Right lobe of liver (tissue), 6 donors: ENCODE data around the gene ACTR1A. TPM values are rescaled to one million over a fixed set of nuclear protein-coding genes. Genes with fewer than 3 reads are reported as not detected.

ENCODE experiments used
- ATAC-seq, 4 donors: fragments of 200-7000 bp; cut with Tn5 transposase; one replicate each; pipeline ENCODE4 v1.9.1; 2020; ENCODE audit warnings: mild to moderate bottlenecking in 4 of 4, moderate library complexity in 4 of 4
- DNase-seq, 3 donors: peaks; one replicate each; pipeline ENCODE4 v3.0.0-alpha.2; 2020
- H3K27ac ChIP-seq, 3 donors: fragments of 200-600 bp; one replicate each; pipeline ENCODE4 v1.8.0; 2022
- H3K27me3 ChIP-seq, 2 donors: fragments of 200-600 bp; one replicate each; pipeline ENCODE4 v1.8.0; 2022
- H3K36me3 ChIP-seq, 4 donors: fragments of 200-600 bp; sonication (generic) in 1 of 4; one replicate each; pipeline versions ENCODE4 v1.5.1 to v1.8.0; 2017 to 2022; ENCODE audit warnings: control low read depth in 1 of 4
- H3K4me1 ChIP-seq, 4 donors: fragments of 200-600 bp; sonication (generic) in 1 of 4; one replicate each; pipeline versions ENCODE4 v1.5.1 to v1.8.0; 2017 to 2022; ENCODE audit warnings: control low read depth in 1 of 4
- H3K4me3 ChIP-seq, 3 donors: fragments of 200-600 bp; one replicate each; pipeline ENCODE4 v1.8.0; 2022
- H3K9me3 ChIP-seq, 4 donors: fragments of 200-600 bp; sonication (generic) in 1 of 4; one replicate each; pipeline versions ENCODE4 v1.5.1 to v1.8.0; 2017 to 2022; ENCODE audit warnings: control low read depth in 1 of 4
- CTCF ChIP-seq, 4 donors: fragments of 200-600 bp in 3 of 4; fragments of 450-650 bp in 1 of 4; IDR thresholded peaks; one replicate each; pipeline versions ENCODE4 v1.5.1 to v1.8.0; 2016 to 2022; ENCODE audit warnings: antibody characterized with exemption in 4 of 4, mild to moderate bottlenecking in 2 of 4
- POLR2A ChIP-seq: fragments of 450-650 bp; IDR thresholded peaks from one replicate; pipeline ENCODE4 v1.6.1; 2017; ENCODE audit warnings: antibody characterized with exemption, mild to moderate bottlenecking
- WGBS: methylation state at CpG from one replicate; pipeline ENCODE4 v1.1.6; 2018; ENCODE audit warnings: low coverage, low lambda C conversion rate; ENCODE audit not compliant: insufficient coverage; ENCODE audit errors: missing lambda C conversion rate; 5-methylcytosine and 5-hydroxymethylcytosine counted together
- intact Hi-C, 2 donors: fragments of 100-400 bp; cut with DNase I; formaldehyde crosslinking; loops; one replicate each; pipeline versions ENCODE4 v1.11.2 to v1.14.1; 2022
- long read RNA-seq: library from polyadenylated mRNA; unstranded; transcript quantifications from one replicate; pipeline ENCODE4 v2.0.0, GENCODE V29; 2019
- total RNA-seq, 6 experiments: library from RNA; depleted of rRNA in 2 of 6; stranded (reverse); fragments of >200 nt in 2 of 6; fragmentation: NEBNext Ultra II Directional in 3 of 6; extraction: Animal tissue kit (Norgen Biotek cat#: 25700) in 3 of 6; gene quantifications; one replicate each; pipeline versions ENCODE4 v1.1.0 to v1.2.4, GENCODE V29; 2016 to 2023
- donor health status: DM: no; HTN: yes; CAD: no.
- donor health status: DM: no; HTN: no; CAD: no.
- donor health status: DM: no; HTN: no; CAD: no.
- donor health status: DM: no; HTN: yes; CAD: no.
- donor health status: DM: no; HTN: yes; CAD: no.

ACTR1A gene
- 10 to 100 TPM; 25.6 to 47.9 (median 31.3) TPM for total RNA-seq
- long read RNA-seq, partial matches to known transcripts, result 0 of 6 reads
- long read RNA-seq, other reads (novel, unspliced or antisense), result 2 of 6 reads

GRCh38 chr10:102502337-102503151, at the start of gene ACTR1A:
Gene ACTR1A (minus strand): TSS chr10:102502712. CDS start chr10:102502647, 65 bp downstream.
- Histone ChIP-seq H3K4me1 (peaks cover 0 to 20% (median 7%) of the 10 kb centered on the region in 4 donors), H3K36me3 (no peaks in the 10 kb centered on the region), H3K4me3 (peak within 1 kb of the TSS; percentile 89 to 93 (median 92)), H3K9me3 (no peaks in the 10 kb centered on the region), H3K27me3 (no peaks in the 10 kb centered on the region), H3K27ac (peak within 1 kb of the TSS; percentile 52 to 83 (median 74))
- peak; percentile 65 for TF ChIP-seq POLR2A
- no peak for TF ChIP-seq CTCF (IDR thresholded peaks at IDR 0.05)
- ATAC-seq (peak; percentile 78 to 83 (median 80)), DNase-seq (peak; percentile 96 to 98 (median 97))
- WGBS, result 0% methylated on average over 16 of the region's 42 CpGs
- intact Hi-C loops, result loop anchor here (10.0 kb wide), 1 partner anchor 82 kb away; no protein-coding TSS in a partner anchor

GRCh38 chr10:102550636-102551210, 48.2 kb upstream of the ACTR1A start:
- no peak for TF ChIP-seq CTCF (IDR thresholded peaks at IDR 0.05)
- no peak for TF ChIP-seq POLR2A
- peaks cover 0 to 2% (median 0%) of the 10 kb centered on the region in 4 donors for H3K36me3 ChIP-seq
- H3K4me3 ChIP-seq, result no peak overlapping the region
- no peaks in the 10 kb centered on the region for H3K4me1 ChIP-seq
- 95% methylated on average over 8 of the region's 9 CpGs for whole genome bisulfite sequencing
- no peaks in the 10 kb centered on the region for H3K27me3 ChIP-seq
- intact Hi-C loops, result no loop called here
- ATAC-seq, result no peak
- no peak overlapping the region for H3K27ac ChIP-seq
- H3K9me3 ChIP-seq, result no peaks in the 10 kb centered on the region
- no peak for DNase-seq

GRCh38 chr10:102549549-102549948, 47.0 kb upstream of the ACTR1A start:
- DNase-seq (no peak), ATAC-seq (no peak)
- H3K27me3 ChIP-seq, result no peaks in the 10 kb centered on the region
- no peaks in the 10 kb centered on the region for H3K4me1 ChIP-seq
- H3K9me3 ChIP-seq, result no peaks in the 10 kb centered on the region
- no peak overlapping the region for H3K27ac ChIP-seq
- H3K36me3 ChIP-seq, result peaks cover 0 to 2% (median 0%) of the 10 kb centered on the region in 4 donors
- no CpG with 5 or more reads among the region's 1 CpG for WGBS
- TF ChIP-seq POLR2A (no peak), CTCF (IDR thresholded peaks at IDR 0.05) (no peak)
- no peak overlapping the region for H3K4me3 ChIP-seq
- intact Hi-C loops, result no loop called here

GRCh38 chr10:102546606-102547320, 44.3 kb upstream of the ACTR1A start:
- TF ChIP-seq POLR2A (no peak), CTCF (IDR thresholded peaks at IDR 0.05) (no peak)
- H3K27ac ChIP-seq, result no peak overlapping the region
- no peaks in the 10 kb centered on the region for H3K27me3 ChIP-seq
- H3K4me1 ChIP-seq, result no peaks in the 10 kb centered on the region
- 60% methylated on average over 3 of the region's 12 CpGs for WGBS
- no peak for DNase-seq
- no peaks in the 10 kb centered on the region for H3K9me3 ChIP-seq
- H3K4me3 ChIP-seq, result no peak overlapping the region
- no peak for ATAC-seq
- intact Hi-C loops, result no loop called here
- H3K36me3 ChIP-seq, result peaks cover 0 to 2% (median 0%) of the 10 kb centered on the region in 4 donors
